D721Med (cell line): ENCODE data around the gene PXK.

Experiments used
- DNase-seq: peaks from one replicate; pipeline ENCODE4 v3.0.0; 2011; ENCODE audit warnings: low spot score; ENCODE audit not compliant: insufficient read length
- FAIRE-seq: peaks from 2 replicates; lab custom pipeline; 2011; peaks lifted over from hg19 to GRCh38; lab: Jason Lieb, UNC
- TF ChIP-seq, protein P1 (sequence below): IDR thresholded peaks from 2 replicates; pipeline ENCODE4 v1.5.1; 2012; ENCODE audit warnings: mild to moderate bottlenecking, control low read depth; ENCODE audit not compliant: insufficient read depth; ENCODE audit errors: missing control alignments

The PXK gene

DNA sequence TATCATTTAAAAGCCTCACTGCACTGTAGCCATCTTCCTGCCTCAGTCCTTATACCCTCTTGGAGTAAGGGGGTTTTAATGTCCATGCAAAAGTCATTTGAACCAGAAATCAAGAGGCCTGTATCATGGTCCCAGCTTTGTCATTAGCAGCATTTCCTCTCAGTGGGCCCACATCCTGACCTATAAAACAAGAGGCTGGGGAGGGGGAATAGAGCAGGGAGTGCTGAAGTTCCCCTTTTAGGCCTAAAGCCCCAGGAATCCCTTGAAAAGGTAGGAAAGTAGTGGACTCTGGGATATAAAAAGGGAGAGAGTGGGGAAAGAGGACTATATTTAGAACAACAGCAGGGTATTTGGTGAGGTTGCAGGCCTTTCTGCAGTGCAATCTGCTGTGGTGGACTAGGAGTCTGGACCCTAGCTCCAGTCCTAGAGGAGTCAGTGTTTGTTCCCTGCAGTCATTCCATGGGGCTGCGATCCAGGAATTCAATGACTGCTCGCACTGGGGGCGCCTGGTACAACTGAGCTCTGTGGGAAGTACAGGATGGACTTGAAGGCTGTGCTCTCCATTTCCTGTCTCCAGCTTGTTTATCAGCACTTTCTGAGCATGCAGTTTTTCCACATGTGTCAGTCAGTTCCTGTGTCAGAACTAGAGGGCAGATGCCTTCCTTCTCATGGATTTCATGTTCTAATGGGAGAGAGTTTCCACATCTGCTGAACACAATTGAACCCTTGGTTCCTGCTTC is 54.1 kb downstream of the PXK start:
- FAIRE-seq (no peak), DNase-seq (no peak)
- TF ChIP-seq, protein P1, sequence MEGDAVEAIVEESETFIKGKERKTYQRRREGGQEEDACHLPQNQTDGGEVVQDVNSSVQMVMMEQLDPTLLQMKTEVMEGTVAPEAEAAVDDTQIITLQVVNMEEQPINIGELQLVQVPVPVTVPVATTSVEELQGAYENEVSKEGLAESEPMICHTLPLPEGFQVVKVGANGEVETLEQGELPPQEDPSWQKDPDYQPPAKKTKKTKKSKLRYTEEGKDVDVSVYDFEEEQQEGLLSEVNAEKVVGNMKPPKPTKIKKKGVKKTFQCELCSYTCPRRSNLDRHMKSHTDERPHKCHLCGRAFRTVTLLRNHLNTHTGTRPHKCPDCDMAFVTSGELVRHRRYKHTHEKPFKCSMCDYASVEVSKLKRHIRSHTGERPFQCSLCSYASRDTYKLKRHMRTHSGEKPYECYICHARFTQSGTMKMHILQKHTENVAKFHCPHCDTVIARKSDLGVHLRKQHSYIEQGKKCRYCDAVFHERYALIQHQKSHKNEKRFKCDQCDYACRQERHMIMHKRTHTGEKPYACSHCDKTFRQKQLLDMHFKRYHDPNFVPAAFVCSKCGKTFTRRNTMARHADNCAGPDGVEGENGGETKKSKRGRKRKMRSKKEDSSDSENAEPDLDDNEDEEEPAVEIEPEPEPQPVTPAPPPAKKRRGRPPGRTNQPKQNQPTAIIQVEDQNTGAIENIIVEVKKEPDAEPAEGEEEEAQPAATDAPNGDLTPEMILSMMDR = no peak

DNA sequence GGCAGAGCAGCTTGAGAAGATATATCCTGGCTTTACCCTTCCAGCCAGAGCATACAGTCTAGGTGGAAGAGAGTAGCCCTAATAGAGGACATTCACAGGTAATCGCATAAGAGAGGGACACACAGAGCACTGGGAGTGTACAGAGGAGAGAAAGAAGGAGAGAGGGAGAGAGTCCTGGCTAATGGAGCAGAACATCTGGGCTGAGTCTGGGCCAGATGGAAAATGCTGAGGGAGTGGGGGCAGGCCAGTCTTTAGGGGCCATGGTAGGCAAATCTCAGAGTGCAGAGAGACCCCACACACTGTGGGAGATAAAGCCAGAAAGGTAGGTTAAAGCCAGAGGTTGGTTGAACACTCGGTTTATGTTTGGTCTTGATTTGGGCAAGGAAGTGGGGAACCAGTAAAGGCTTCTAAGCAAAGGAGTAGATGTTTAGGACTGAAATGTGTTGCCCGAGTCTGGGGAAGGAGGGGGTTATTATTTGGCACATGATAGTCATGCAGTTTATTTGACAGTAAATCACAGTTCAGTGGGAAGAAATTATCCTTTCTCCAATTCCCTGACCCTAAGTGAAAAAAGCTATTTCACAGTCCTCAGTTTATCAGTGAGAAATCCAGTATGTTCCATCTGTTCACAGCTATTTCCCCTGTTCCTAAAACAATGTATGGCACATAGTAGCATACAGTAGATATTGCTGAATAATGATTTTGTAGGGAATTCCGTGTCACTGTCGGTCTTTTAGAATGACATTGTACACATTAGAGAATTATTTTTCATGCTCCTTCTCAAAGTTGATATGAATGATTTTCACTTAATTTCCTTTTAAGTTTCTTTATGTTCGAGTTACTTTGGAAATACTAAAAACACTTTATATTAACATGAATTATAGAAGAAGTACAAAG is 55.2 kb downstream of the PXK start:
- FAIRE-seq (no peak), DNase-seq (no peak)
- TF ChIP-seq, protein P1 = no peak

DNA sequence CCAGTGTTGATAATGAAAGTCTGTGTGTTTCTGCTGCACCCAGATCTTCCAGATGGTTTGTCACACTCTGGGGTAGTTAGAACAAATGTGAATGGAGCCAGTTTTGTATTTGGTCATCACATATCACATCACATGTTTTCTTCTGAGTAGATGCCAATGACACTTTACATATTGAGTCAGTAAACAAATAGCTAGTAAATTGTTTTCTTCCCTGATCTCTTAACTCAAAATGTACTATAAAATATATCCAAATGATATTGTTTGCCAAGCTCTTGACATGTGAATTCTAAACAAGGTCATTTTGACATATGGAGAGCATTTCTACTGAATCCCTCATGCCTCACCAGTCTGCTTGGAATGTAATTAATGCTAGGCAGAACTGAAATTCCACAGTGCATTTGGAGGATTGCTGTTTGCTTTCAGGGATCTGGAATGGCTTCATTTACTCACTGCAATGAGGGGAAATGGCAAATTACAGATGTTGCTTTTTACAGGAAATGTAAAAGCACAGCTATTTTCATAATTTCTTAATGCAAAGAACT is 55.9 kb downstream of the PXK start:
- TF ChIP-seq, protein P1 = no peak
- FAIRE-seq (no peak), DNase-seq (no peak)

DNA sequence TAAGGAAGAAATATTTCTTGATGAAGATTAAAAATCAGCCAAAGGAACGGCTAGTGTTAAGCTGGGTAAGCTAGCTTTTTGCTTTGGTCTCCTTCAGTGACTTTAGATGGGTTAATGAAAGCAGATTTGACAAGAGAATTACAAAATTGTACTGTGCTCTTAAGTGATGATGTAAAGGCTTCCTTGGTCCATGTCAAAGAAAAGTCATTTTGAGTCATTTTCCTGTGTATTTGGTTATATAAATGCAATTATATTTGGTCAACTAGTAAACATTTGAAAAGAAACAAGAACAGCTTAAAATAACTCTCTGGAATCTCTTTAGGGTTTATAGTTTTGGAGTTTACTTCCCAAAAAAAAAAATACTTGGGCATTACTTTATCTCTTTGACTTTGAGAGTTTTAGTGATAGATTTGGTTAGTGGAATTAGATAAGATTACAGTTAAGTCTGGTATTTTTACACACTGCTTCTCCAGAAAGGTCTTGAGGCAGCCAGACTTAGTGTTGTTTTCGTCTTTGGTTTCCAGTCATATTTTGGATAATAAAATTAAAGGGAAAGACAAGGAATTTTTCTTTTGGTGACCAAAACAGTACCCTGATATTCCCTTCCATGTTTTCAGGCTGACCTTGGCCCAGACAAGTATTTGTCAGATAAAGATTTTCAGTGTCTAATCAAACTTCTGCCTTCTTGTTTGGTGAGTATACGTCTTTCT is 58.6 kb downstream of the PXK start:
- FAIRE-seq (no peak), DNase-seq (no peak)
- TF ChIP-seq, protein P1 = no peak

DNA sequence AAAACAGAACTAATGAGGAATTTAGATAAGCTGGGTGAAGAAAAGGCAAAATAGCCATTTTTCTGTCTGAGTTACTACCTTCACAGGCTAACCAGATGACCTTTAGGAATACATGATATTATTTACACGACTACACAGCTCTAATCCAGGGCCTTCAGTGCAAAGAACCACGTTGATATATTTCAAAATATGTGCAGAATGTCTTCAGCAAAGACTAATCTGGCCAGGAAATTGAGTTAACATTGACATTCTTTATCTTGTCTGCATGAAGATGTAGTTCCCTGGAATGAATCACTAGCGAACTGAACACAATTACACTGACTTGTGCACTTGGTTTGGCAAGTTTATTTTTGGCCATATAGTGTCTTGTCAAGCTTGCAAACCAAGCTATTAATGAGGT is 59.5 kb downstream of the PXK start:
- FAIRE-seq (no peak), DNase-seq (no peak)
- TF ChIP-seq, protein P1 = no peak

DNA sequence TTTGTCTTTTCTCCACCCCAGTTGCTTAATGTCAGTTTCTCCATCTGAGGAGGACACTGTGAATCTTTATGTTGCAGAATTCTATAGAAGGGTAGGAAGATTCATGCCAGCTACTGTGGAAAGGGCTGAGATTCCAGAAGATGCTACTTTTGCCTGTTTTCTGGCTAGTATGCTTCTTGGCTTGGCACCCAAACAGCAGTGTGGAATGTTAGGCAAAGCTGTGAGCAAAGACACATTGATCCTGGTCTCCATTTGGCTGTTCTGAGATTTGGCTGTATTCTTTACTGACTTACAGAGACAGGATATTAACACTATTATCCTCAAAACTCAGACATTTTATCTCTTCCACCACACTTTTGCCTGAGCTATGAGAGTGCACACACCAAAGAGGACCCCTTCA is 61.6 kb downstream of the PXK start:
- TF ChIP-seq, protein P1 = no peak
- DNase-seq (no peak), FAIRE-seq (no peak)
